Endothelial cell of umbilical vein (primary cell): ENCODE data around the gene SLC30A10. TPM values are rescaled to one million over a fixed set of nuclear protein-coding genes. Genes with fewer than 3 reads are reported as not detected.

Source experiments
- BruUV-seq: library from RNA; stranded (reverse); fragments of 400-500 nt; replicated peaks from 2 replicates; lab custom pipeline; 2021; lab: Mats Ljungman, UMichigan
- CTCF ChIA-PET: fragments of 300-600, 350-600 bp; sonication (Branson Sonifier 250); formaldehyde crosslinking; loops from one replicate; lab custom pipeline; 2021; ENCODE audit warnings: antibody characterized with exemption, inconsistent platforms; lab: Charles Lee
- POLR2A ChIA-PET: fragments of 300-600, 350-600 bp; sonication (Branson Sonifier 250); formaldehyde crosslinking; loops from one replicate; lab custom pipeline; 2021; ENCODE audit warnings: antibody characterized with exemption, inconsistent platforms; lab: Charles Lee
- DNase-seq: peaks from one replicate; pipeline ENCODE4 v3.0.0-alpha.2; 2011; ENCODE audit warnings: low read depth, low spot score
- FAIRE-seq: peaks from 2 replicates; lab custom pipeline; 2011; peaks lifted over from hg19 to GRCh38; lab: Jason Lieb, UNC
- H2AFZ ChIP-seq: 2 replicates; pipeline ENCODE4 v1.6.0; 2012; ENCODE audit warnings: low read depth, low read length, control low read depth, inconsistent platforms
- H3K27ac ChIP-seq: 2 replicates; pipeline ENCODE4 v1.5.1; 2011; ENCODE audit warnings: low read depth, mild to moderate bottlenecking, control low read depth, low read length, moderate library complexity; ENCODE audit not compliant: insufficient read depth
- H3K27me3 ChIP-seq, 2 experiments: 2 replicates each; pipeline versions ENCODE4 v1.6.0 to v1.6.1; 2011; ENCODE audit warnings: low read length in 2 of 2, mixed read lengths in 1 of 2; ENCODE audit not compliant: control insufficient read depth in 2 of 2, insufficient read depth in 2 of 2
- H3K36me3 ChIP-seq, 2 experiments: 2 replicates in 1 of 2; 3 replicates in 1 of 2; pipeline ENCODE4 v1.5.1; 2011; ENCODE audit warnings: low read length in 2 of 2, mild to moderate bottlenecking in 1 of 2, moderate library complexity in 1 of 2; ENCODE audit not compliant: control insufficient read depth in 2 of 2, insufficient read depth in 2 of 2; ENCODE audit errors: extremely low read depth in 1 of 2
- H3K4me1 ChIP-seq: 3 replicates; pipeline ENCODE4 v1.5.1; 2011; ENCODE audit warnings: mild to moderate bottlenecking, low read length; ENCODE audit not compliant: control insufficient read depth, insufficient read depth; ENCODE audit errors: extremely low read depth
- H3K4me2 ChIP-seq: 2 replicates; pipeline ENCODE4 v1.6.1; 2011; ENCODE audit warnings: low read length, control low read depth, mixed read lengths; ENCODE audit not compliant: insufficient read depth
- H3K4me3 ChIP-seq, 3 experiments: fragments of 200-600 bp in 1 of 3; sonication (generic), shearing (Covaris generic) in 1 of 3; replicated peaks in 1 of 3; 2 replicates each; pipeline ENCODE4 v1.5.1; 2011 to 2016; ENCODE audit warnings: control low read depth in 3 of 3, low read length in 3 of 3, mild to moderate bottlenecking in 2 of 3, inconsistent platforms in 1 of 3, low read depth in 1 of 3, moderate library complexity in 1 of 3; ENCODE audit not compliant: insufficient read depth in 1 of 3
- H3K79me2 ChIP-seq: 2 replicates; pipeline ENCODE4 v1.6.0; 2012; ENCODE audit warnings: low read length, inconsistent platforms; ENCODE audit not compliant: control insufficient read depth, insufficient read depth
- H3K9ac ChIP-seq: replicated peaks from 2 replicates; pipeline ENCODE3; 2011; ENCODE audit warnings: low read length, control low read depth; ENCODE audit not compliant: insufficient read depth; ENCODE audit errors: extremely low read depth
- H3K9me1 ChIP-seq: replicated peaks from 3 replicates; pipeline ENCODE4 v1.6.0; 2011; ENCODE audit warnings: mild to moderate bottlenecking, low read length; ENCODE audit not compliant: control insufficient read depth, insufficient read depth; ENCODE audit errors: extremely low read depth
- H3K9me3 ChIP-seq: replicated peaks from 2 replicates; pipeline ENCODE4 v1.5.1; 2012; ENCODE audit warnings: low read length, inconsistent platforms; ENCODE audit not compliant: control insufficient read depth, insufficient read depth
- H4K20me1 ChIP-seq: replicated peaks from 2 replicates; pipeline ENCODE3; 2011; ENCODE audit warnings: mild to moderate bottlenecking, low read length; ENCODE audit not compliant: control insufficient read depth, insufficient read depth; ENCODE audit errors: extremely low read depth
- EZH2 ChIP-seq: IDR thresholded peaks from 2 replicates; pipeline ENCODE4 v1.6.1; 2012; ENCODE audit warnings: borderline replicate concordance, low read depth, mild to moderate bottlenecking, moderate library complexity, low read length, inconsistent platforms; ENCODE audit not compliant: severe bottlenecking
- FOS ChIP-seq: IDR thresholded peaks from 2 replicates; pipeline ENCODE4 v1.6.1; 2011; ENCODE audit warnings: mild to moderate bottlenecking, low read length, moderate library complexity, borderline replicate concordance; ENCODE audit not compliant: insufficient read depth
- GATA2 ChIP-seq: IDR thresholded peaks from 2 replicates; pipeline ENCODE4 v1.7.0; 2011; ENCODE audit warnings: low read depth, mild to moderate bottlenecking, moderate library complexity, mixed read lengths, low read length; ENCODE audit not compliant: insufficient read length, insufficient read depth
- JUN ChIP-seq: IDR thresholded peaks from 2 replicates; pipeline ENCODE4 v1.6.1; 2011; ENCODE audit warnings: borderline replicate concordance, low read depth; ENCODE audit not compliant: insufficient read length, insufficient read depth
- MAX ChIP-seq: IDR thresholded peaks from 2 replicates; pipeline ENCODE4 v1.6.1; 2011; ENCODE audit not compliant: insufficient read depth, insufficient read length
- MYC ChIP-seq: IDR thresholded peaks from one replicate; pipeline ENCODE4 v1.6.1; 2011; ENCODE audit warnings: mild to moderate bottlenecking, low read depth, low read length
- POLR2A ChIP-seq: IDR thresholded peaks from 2 replicates; pipeline ENCODE4 v1.6.1; 2012; ENCODE audit warnings: low read depth, mild to moderate bottlenecking, control low read depth, low read length
- POLR2AphosphoS5 ChIP-seq: IDR thresholded peaks from 2 replicates; pipeline ENCODE4 v1.6.1; 2012; ENCODE audit warnings: low read depth, mild to moderate bottlenecking, control low read depth, low read length, moderate library complexity; ENCODE audit not compliant: insufficient read depth
- dilution Hi-C: fragments of 300-500 bp; cut with MboI; formaldehyde crosslinking; loops from one replicate; pipeline ENCODE4 v1.15.0; 2019; ENCODE audit warnings: low sequenced_read_pairs; ENCODE audit not compliant: extremely low pct_ligation_motif_present
- intact Hi-C: fragments of 100-400 bp; cut with micrococcal nuclease; formaldehyde crosslinking; loops from one replicate; pipeline ENCODE4 v1.10.0; 2022
- polyA plus RNA-seq, 4 experiments: library from polyadenylated mRNA; depleted of rRNA in 3 of 4; stranded (reverse) in 3 of 4; unstranded in 1 of 4; fragments of >200 nt; gene quantifications; 2 replicates each; pipeline versions ENCODE4 v1.2.1 to v1.2.3, GENCODE V29; 2011 to 2012; ENCODE audit warnings: missing spikeins in 1 of 4
- total RNA-seq: library from RNA; stranded (reverse); gene quantifications from 2 replicates; pipeline ENCODE4 v1.2.3, GENCODE V29; 2021
- TF ChIP-seq, protein P1 (sequence below), 2 donors: IDR thresholded peaks; 1 replicate in 1 of 2; 2 replicates in 1 of 2; pipeline ENCODE4 v1.5.1; 2011; ENCODE audit warnings: low read length in 2 of 2, mild to moderate bottlenecking in 2 of 2, moderate library complexity in 2 of 2, control low read depth in 1 of 2, inconsistent platforms in 1 of 2, low read depth in 1 of 2; ENCODE audit not compliant: insufficient read depth in 1 of 2; ENCODE audit errors: extremely low read depth in 1 of 2

SLC30A10 gene
- total and polyA plus RNA-seq, 2 donors (not counting 3 experiments of a cell fraction or from before 2014, with no cell fraction given): not detected

GRCh38 chr1:219941179-219942118, 13.1 kb upstream of the SLC30A10 start:
- dilution Hi-C loops: no loop called here
- POLR2A ChIA-PET: no interaction called here

GRCh38 chr1:219940707-219941106, 12.3 kb upstream of the SLC30A10 start:
- H3K9me1 ChIP-seq: no peaks in the 10 kb centered on the region
- H3K9me3 ChIP-seq: no peaks in the 10 kb centered on the region
- no peak overlapping the region for H2AFZ ChIP-seq
- dilution Hi-C loops: no loop called here
- H3K9ac ChIP-seq: no peak overlapping the region
- no peak overlapping the region for H3K4me2 ChIP-seq
- no peak for FAIRE-seq
- no peaks in the 10 kb centered on the region for H4K20me1 ChIP-seq
- no TSS peak for BruUV-seq
- H3K4me3 ChIP-seq: no peak overlapping the region
- no peaks in the 10 kb centered on the region for H3K79me2 ChIP-seq
- intact Hi-C loops: no loop called here
- H3K27me3 ChIP-seq: peaks cover 1 to 7% of the 10 kb centered on the region in 2 experiments
- H3K36me3 ChIP-seq: no peaks in the 10 kb centered on the region
- TF ChIP-seq, protein P1, sequence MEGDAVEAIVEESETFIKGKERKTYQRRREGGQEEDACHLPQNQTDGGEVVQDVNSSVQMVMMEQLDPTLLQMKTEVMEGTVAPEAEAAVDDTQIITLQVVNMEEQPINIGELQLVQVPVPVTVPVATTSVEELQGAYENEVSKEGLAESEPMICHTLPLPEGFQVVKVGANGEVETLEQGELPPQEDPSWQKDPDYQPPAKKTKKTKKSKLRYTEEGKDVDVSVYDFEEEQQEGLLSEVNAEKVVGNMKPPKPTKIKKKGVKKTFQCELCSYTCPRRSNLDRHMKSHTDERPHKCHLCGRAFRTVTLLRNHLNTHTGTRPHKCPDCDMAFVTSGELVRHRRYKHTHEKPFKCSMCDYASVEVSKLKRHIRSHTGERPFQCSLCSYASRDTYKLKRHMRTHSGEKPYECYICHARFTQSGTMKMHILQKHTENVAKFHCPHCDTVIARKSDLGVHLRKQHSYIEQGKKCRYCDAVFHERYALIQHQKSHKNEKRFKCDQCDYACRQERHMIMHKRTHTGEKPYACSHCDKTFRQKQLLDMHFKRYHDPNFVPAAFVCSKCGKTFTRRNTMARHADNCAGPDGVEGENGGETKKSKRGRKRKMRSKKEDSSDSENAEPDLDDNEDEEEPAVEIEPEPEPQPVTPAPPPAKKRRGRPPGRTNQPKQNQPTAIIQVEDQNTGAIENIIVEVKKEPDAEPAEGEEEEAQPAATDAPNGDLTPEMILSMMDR (IDR thresholded peaks at IDR 0.05; ENCODE audit: extremely low read depth in 1 of 2, insufficient read depth in 1 of 2, low read depth in 1 of 2, low read length in 2 of 2): no peak
- TF ChIP-seq POLR2A (no peak), MYC (no peak), EZH2 (no peak), MAX (no peak), FOS (no peak), GATA2 (no peak)
- CTCF ChIA-PET: no interaction called here
- H3K4me1 ChIP-seq: no peaks in the 10 kb centered on the region
- no peak overlapping the region for H3K27ac ChIP-seq
- no peak for DNase-seq
- POLR2A ChIA-PET: no interaction called here

More at GRCh38 chr1:219941179-219942118, 13.1 kb upstream of the SLC30A10 start:
- peaks cover 1 to 7% of the 10 kb centered on the region in 2 experiments for H3K27me3 ChIP-seq
- CTCF ChIA-PET: interaction anchor here (0.6 kb wide), 1 partner anchor 16 kb away, joined by 3 read pairs; no protein-coding TSS in a partner anchor
- no peak overlapping the region for H3K4me2 ChIP-seq
- no peaks in the 10 kb centered on the region for H3K9me1 ChIP-seq
- H4K20me1 ChIP-seq: no peaks in the 10 kb centered on the region
- TF ChIP-seq JUN: no peak
- no peak for TF ChIP-seq POLR2AphosphoS5
- TF ChIP-seq MYC: no peak
- no peak for TF ChIP-seq EZH2
- H3K36me3 ChIP-seq: no peaks in the 10 kb centered on the region
- FAIRE-seq (no peak), DNase-seq (no peak)
- H3K79me2 ChIP-seq: no peaks in the 10 kb centered on the region
- no peak overlapping the region for H3K9ac ChIP-seq
- no peaks in the 10 kb centered on the region for H3K9me3 ChIP-seq
- H3K27ac ChIP-seq: no peak overlapping the region
- no TSS peak for BruUV-seq
- no peak overlapping the region for H2AFZ ChIP-seq
- intact Hi-C loops: no loop called here
- no peaks in the 10 kb centered on the region for H3K4me1 ChIP-seq
- no peak overlapping the region for H3K4me3 ChIP-seq
